ENCODE measurements around the gene TMUB1.
A peak's percentile ranks its signal among the peaks of the same experiment; 100 is the strongest.

Gene TMUB1

DNA sequence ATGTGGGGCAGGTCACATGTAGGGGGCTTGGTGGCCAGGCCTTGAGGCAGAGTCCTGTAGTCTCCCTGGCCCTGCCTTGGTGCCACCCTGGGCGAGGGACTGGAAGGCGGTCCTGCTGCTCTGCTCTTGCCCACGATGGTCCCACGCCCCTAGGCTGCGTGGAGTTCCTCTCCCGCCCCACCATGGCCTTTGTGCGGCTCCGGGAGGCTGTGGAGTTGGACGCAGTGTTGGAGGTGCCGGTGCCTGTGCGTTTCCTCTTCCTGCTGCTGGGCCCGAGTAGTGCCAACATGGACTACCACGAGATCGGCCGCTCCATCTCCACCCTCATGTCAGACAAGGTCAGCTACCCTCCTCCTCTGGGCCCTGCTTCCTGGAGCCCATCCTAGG is 12.7 kb downstream of the TMUB1 start:
- DNase-seq (ENCODE audit: low read depth, low spot score), result no peak

DNA sequence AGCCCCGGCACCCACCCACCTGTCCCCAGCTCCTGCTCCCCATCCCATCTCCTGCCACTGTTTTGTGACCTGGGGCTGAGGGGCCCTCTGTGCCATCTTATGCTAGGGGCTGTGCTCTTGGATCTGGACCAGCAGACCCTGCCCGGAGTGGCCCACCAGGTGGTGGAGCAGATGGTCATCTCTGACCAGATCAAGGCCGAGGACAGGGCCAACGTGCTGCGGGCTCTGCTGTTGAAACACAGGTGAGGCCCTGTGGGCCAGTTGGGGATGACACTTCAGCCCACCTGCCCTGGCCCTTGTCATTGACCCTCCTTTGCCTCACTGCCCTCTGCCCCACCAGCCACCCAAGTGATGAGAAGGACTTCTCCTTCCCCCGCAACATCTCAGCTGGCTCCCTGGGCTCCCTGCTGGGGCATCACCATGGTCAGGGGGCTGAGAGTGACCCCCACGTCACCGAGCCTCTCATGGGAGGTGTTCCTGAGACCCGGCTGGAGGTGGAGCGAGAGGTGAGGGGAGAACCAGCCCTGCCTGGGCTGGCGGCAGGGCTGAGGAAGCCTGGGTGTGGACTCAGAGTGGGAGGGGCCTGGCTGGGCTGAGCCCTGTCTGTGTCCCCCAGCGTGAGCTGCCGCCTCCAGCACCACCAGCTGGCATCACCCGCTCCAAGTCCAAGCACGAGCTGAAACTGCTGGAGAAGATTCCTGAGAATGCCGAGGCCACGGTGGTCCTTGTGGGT is 13.3 kb downstream of the TMUB1 start:
- no peak for DNase-seq (ENCODE audit: low read depth, low spot score)

DNA sequence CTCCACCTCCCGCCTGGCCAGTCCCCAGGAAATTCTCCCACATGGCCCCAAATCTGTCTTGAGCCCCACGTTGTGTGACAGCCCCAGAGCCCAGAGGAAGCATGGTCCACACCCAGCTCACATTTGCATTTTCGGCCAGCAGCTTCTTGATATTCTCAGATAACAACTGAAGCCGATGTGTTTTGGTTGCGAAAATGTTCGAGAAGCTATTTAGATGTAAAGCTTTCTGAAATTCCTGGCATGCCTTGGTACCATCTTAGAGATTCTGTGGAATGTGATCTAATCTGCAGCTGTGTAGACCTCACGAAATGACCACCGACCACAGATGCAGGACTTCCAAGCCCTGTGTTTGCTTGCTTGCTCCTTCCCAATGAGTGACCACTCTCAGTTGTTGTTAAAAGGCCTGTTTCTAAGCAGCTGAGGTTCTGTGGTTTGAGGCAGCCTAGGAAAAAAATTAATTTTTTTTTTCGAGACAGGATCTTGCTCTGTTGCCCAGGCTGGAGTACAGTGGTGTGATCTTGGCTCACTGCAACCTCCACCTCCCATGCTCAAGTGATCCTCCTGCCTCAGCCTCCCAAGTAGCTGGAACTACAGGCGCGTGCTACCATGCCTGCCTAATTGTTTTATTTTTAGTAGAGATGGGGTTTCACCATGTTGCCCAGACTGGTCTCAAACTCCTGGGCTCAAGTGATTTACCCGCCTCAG is 15.1 kb downstream of the TMUB1 start:
- DNase-seq (ENCODE audit: low read depth, low spot score), result no peak

DNA sequence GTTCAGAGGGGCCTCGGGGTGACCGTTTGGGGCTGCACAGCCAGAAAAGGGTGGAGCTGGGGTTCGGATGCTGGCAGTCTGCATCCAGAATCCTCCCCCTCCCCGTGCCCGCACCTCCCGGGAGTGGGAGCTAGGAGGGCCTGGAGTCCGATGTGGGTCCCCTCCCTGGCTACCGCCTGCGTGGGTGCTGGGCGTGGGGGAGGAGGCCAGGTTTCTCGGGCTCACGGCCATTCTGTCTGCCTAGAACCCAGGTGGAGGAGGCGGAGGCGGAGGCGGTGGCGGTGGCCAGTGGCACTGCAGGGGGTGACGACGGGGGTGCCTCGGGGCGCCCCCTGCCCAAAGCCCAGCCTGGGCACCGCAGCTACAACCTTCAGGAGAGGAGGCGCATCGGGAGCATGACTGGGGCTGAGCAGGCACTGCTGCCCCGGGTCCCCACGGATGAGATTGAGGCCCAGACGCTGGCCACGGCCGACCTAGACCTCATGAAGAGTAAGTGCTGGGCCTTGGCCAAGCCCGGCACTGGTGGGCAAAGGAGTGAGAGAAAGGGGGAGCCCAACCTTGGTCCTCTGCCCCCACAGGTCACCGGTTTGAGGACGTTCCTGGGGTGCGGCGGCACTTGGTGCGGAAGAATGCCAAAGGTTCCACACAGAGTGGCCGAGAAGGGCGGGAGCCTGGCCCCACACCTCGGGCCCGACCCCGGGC is 16.9 kb downstream of the TMUB1 start:
- no peak for DNase-seq (ENCODE audit: low read depth, low spot score)

DNA sequence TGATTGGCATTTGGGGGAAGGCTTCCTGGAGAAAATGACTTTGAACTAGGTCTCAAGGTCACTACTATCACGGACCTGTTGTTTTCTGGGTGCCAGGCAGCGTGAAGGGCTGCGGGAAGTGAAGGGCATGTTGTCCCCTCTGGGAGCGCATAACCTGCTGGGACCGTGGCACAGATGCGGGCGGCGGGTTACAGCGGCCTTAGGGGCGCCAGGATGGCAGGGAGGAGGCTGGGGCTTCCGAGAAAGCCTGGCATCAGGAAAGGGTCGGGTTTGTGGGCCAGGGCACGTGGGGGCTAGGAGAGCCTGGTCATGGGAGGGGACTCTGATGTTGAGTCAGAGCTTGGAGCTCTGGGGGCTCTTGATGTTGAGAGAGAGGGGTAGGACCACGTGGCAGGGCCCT is 17.8 kb downstream of the TMUB1 start:
- DNase-seq (ENCODE audit: low read depth, low spot score), result no peak

DNA sequence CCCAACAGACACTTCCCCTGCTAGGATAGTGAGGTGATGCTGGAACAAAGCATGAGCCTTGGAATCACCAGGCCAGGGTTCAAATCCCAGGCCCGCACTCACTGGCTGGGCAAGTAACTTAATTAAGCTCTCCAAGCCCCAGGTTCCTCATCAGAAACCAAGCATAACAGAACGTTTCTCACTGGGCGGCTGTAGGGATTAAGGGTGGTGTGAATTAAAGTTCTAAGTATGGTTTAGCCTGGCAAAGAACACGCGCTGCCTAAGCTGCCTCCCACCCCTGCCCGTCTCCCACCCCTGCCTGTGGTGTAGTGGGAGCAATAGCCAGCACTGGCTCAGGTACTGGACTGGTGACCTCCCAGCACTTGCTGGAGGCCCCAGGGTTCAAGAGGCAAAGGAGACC is 18.3 kb downstream of the TMUB1 start:
- no peak for DNase-seq (ENCODE audit: low read depth, low spot score)

DNA sequence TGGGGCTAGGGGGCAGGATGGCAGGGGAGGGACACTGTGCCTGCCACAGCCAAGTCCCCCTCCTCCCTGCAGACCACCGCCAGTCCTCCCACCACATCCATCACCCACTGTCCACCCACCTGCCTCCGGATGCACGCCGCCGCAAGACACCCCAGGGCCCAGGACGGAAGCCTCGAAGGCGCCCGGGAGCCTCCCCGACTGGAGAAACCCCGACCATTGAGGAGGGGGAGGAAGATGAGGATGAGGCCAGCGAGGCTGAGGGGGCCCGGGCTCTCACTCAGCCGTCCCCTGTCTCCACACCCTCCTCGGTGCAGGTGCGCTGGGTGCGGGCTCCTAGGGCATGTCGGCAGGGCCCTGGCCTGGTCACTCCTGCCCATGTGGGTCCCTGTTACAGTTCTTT is 18.8 kb downstream of the TMUB1 start:
- no peak for DNase-seq (ENCODE audit: low read depth, low spot score)

DNA sequence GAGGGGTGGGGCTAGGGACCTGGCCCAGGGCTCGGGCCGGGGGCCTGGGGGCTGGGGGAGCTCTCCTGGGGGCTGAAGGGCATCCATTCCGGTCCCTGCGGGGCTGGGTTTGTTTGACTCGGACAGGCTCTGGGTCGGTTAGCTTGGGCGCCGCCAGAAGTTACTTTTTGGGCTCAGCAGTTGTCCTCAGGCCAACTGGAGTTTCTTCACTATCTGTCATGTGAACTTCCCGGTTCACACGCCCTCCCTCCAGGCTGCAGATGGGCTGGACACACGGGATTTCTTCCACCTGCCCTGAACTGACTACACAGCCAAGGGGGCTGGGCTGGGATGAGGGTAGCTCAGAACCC is 20.1 kb downstream of the TMUB1 start:
- DNase-seq (ENCODE audit: low read depth, low spot score), result no peak

DNA sequence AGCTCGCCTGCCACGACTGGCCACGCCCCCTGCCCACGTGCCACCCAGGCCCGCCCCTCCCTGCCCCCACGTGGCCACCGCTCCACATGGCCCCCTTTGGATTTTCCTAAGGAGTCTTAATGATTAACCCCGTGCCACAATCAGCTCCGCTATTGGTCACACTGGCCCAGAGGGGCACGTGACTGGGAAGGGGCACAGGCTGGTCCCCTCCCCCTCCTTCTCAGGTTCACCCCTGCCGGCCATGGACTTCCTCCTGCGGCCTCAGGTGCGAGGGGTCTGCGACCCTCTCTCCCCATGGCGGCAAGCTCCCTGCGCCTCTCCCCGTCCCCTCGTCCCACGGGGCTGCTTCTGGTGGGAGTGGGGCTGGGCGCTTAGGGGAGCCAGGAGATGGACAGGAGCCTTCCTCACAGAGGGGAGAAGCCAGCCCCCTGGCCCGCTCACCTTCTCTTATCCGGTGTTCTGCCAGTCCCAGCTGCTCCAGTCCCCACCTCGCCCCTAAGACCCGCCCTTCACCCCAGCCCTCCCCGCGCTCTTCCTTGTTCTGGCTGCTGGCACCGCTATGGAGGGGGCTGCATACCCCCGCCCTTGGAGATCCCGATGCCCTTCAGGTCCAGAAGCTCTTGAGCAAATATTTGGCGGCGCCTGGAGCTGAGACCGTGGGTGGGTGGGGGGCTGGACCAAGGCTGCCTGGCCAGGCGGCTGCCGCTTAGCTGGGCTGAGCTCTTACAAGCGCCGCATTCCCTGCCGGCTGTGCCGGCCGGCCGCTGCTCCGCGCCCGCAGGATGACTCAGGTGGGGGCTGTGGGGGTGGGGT is 20.7 kb downstream of the TMUB1 start:
- DNase-seq (ENCODE audit: low read depth, low spot score), result no peak

DNA sequence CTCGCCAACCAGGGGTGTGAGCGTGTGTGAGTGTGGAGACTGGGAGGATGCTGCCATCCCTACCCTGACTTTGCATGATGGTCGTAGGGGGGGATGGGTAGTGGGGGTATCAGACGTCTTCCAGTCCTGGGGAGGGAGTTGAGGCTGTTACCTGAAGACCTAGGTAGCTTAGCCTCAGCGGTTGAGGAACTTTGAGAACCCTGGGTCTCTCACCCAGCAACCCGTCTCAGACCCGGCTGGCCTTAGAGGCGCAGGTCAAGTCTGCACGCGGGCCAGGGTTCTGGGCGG is 21.2 kb downstream of the TMUB1 start:
- DNase-seq (ENCODE audit: low read depth, low spot score), result no peak

DNA sequence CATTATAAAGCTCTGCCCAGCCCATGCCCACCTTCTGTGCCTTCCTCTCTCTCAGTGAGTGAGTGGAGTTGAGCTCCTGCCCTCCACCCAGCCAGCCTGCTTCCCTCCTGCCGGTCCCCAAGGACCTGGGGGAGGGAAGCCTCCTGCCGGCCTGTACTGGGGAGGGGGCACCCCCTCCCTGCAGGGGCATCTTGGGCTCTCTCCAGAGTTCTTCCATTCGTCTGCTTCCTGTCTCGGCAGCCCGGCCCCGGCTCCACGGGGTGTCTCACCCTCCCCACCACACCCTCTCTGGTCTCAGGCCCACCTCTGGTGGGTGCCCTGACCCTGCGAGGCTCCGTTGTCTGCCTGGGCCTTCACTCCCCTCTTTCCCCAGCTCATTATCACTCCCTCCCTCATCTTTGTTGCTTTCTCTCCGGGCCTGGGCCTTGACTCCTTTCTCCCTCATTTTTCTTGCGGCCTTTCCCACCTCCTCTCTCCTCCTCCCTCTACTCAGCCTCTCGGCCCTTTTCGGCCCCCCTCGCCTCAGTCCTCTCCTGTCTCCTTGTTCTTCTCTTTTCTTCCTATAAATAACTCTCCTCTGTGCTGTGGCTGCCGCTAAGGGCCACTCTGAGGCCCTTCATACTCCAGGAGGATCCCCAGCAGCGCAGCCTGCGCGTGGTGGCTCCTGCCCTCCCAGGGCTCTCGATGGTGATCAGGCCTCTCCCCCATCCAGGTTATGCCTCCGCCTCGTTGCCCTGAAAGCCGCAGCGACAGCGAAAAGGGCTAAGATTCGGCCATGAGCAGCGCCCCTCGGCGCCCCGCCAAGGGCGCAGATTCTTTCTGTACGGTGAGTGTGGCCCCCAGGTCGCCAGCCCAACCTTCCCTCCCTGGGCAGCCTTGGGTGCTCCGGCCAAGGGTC is 21.8 kb downstream of the TMUB1 start:
- no peak for DNase-seq (ENCODE audit: low read depth, low spot score)

DNA sequence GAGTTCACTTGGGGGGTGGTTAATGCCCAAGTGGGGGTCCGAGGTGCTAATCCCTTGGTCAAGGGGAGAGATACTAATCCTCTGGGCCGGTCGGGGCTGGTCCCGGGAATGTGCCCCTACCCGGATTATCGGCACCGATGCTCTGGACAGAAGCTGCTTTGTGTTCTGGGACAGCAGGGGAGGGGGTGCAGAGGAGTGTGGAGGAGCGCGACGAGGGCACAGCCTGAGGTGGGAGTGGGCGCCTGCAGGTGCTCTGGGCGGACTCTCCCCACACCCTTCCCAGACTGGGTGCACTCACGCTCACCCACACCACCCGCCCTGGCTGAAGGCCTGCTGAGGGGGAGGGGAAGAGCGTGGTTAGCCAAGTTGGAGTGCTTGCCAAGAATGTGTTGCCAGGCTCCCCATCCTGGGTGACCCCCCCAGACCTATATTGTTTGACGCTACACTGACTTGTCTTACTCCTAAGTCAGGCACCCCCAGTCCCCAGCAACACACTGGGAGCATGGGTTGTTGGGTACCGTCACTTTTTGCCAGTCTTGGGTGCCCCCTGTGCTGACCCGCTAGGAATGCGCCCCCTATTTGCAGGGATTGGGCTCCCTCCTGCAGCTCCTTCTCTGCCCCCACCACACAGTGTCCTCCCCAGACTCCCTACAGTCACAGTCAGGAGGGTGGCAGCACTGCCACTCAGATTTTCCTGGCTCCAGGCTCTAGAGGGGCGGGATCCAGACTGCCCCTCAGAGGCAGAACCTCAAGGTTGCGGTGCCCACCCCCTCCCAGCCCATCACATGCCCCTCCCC is 22.7 kb downstream of the TMUB1 start:
- no peak for DNase-seq (ENCODE audit: low read depth, low spot score)

DNA sequence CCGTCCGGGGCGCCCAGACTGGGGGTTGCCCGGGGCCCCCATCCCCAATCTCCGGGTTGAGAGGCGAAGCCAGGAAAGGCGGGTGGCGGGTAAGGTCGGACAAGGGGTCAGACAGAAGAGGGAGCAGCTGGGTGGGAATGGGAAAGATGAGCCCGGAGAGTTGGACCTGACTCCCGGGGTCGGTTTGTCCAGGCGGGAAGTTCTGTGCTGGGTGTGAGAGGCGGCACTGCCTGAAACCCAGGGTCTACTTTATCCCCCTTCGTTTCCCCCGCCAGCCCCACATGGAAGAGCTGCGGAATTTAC is 23.2 kb downstream of the TMUB1 start:
- no peak for DNase-seq (ENCODE audit: low read depth, low spot score)

DNA sequence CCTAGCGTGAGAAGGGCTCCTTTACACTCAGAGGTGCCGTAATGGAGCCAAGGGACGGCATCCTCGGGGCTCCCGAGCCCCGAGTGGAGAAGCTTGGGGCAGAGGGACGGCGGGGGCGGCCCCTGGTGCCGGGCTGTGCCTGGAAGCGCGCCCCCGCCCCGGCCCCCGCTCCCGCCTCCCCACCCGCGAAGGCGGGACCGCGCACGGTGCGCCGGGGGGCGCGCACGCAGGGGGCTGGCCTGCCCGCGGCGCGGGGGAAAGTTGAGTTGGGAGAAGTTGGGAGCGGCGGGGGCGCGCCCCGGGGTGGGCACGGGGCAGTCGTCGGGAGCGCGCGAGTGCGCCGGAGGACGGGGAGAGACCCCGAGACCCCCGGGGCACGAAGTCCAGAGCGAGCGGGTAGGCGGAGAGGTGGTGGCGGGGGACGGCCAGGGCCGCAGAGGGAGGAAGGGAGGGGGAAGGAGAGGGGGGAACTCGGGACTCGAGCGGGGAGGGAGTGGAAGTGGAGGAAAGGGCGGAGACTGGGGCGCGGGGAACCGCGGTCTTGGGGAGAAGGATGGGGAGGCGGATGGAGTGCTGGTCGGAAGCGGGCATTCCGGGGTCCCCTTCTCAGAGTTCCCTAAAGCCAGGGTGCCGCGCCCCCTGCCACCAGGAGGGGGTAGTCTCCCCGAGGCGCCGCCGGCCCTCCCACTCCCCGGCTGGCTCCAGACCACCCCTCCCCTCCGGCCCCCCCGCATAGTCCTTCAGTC is 23.8 kb downstream of the TMUB1 start, which contains the start of gene SLC4A2:
Gene SLC4A2, plus strand, starts transcription at position 223 of the 746 bp plus-strand sequence. CDS start 2,399 bp downstream, outside the sequence.
- no peak for DNase-seq (ENCODE audit: low read depth, low spot score)

DNA sequence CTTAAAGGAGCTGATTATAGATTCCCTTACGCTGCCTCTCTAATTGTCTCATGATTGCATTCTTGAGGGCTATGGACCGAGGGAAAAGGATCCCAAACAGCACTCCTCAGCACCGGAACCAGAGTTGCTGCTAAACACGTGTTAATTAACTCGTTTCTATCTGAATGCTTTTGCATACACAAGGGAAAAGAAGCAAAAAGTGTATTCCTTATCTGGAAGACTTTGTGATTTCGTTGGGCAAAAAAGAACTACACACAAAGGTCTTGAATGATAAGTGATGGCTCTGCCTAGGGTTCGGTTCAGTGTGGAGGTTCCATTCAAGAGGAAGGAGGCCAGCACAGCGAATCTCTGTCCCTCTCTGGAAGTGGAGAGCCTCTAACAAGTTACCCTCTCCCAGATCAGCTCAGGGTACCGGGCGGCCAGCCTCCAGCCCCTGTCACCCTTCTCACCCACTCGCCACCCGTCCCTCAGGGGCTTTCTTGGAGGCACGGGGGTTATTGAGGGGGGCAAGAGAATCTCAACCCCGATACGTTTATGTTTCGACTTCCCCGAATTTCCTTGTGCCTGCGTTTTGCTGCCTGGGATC is 24.4 kb downstream of the TMUB1 start:
- no peak for DNase-seq (ENCODE audit: low read depth, low spot score)

DNA sequence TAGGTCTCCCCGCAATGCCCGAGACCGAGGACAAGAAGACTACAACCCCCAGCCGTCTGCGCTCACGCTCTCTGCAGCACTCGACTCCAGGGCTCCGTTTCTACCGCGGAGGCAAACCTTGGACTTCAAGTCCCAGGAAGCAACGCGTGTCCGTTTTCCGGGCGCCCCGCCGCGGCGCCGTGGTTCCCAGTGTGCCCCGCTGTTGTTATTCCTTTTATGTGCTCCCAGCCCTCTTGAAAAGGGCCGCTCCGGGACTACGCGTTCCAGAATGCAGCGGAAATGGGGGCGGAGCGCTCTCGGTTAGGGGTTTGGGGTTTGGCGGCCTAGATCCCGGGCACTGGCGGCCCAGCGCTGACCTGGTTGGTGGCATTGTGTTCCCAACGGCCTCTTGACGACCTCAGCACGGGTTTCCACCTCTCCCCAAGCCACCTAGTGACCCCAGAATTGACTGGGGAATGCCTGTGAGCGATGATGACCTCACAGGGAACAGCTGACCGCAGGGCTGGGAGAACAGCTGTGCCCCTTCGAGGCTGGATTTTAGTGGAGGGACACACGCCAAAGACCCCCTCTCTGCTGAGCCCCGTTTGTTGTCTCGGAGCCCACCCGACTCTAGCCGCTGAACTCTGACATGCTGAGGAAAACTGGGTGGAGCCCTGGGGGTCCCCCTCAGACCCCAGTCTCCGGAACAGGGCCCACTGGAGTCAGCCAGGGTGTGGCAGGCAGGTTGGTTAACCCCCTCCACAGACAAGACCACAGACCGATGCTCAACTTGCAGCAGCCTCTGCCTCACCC is 25.1 kb downstream of the TMUB1 start:
- peak; percentile 99 for DNase-seq (ENCODE audit: low read depth, low spot score)

DNA sequence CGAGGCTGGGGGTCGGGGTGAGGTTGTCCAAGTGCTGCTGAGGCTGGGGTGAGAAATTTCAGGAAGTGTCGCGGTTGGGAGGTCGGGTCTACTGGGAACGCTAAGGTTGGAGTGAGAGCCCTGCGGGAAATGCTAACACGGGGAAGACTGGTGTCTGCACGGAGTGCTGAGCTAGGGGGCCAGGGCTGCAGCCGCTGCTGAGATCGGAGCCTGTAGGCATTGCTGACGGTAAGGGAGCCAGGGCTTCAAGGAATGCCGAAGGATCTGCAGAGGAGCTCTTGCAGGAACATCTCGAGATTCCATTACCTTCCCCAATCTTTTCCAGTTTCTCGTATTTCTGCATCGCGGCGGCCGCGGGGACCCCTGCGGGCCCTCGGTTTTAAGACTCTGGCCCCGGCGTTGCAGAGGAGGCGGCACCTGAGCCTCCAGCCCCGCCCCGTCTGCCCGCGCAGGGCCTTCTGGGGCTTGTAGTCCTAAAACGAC is 25.7 kb downstream of the TMUB1 start, which contains the start of gene CDK5:
Gene CDK5, minus strand, starts transcription at position 392 of the 483 bp plus-strand sequence. Its CDS starts 49 bp downstream, at position 343.
- DNase-seq (ENCODE audit: low read depth, low spot score), result no peak

All from brain pericyte (primary cell).